ENCODE data around the gene CHI3L1. TPM values are rescaled to one million over a fixed set of nuclear protein-coding genes. Genes with fewer than 3 reads are reported as not detected.

Gene CHI3L1
- total RNA-seq, 1 experiment from 2014 or later, result not detected

- Histone ChIP-seq H3K14ac (ENCODE audit: insufficient read depth, low read length) (no peak overlapping the region; the same call in 1 of the 2 replicates), H4K5ac (ENCODE audit: insufficient read length, low read depth, low read length) (no peak overlapping the region), H3K79me2 (ENCODE audit: insufficient read depth, low read length) (no peaks in the 10 kb centered on the region), H3K18ac (ENCODE audit: insufficient read length, low read depth, low read length) (no peak overlapping the region), H2AFZ (ENCODE audit: low read length) (no peak overlapping the region), H3K9ac (ENCODE audit: extremely low read depth, insufficient read length, low read length) (no peak overlapping the region), H4K8ac (replicated peaks; ENCODE audit: insufficient read length, low read depth, low read length) (no peak overlapping the region), H3K4ac (ENCODE audit: low read depth, low read length) (no peak overlapping the region), H3K4me1 (ENCODE audit: insufficient read depth, low read length) (no peaks in the 10 kb centered on the region), H2BK15ac (ENCODE audit: low read depth, low read length) (no peak overlapping the region), H3T11ph (ENCODE audit: low read length) (no peak overlapping the region), H3K23ac (ENCODE audit: insufficient read length, low read depth, low read length) (no peak overlapping the region), H2BK12ac (ENCODE audit: insufficient read length, low read depth, low read length) (no peak overlapping the region), H3K27ac (ENCODE audit: insufficient read length, low read depth, low read length) (no peak overlapping the region), H3K27me3 (ENCODE audit: insufficient read depth, low read length) (no peaks in the 10 kb centered on the region), H2BK20ac (ENCODE audit: low read depth, low read length, poor library complexity, severe bottlenecking) (no peak overlapping the region), H4K20me1 (ENCODE audit: control insufficient read depth, insufficient read depth, insufficient read length) (no peaks in the 10 kb centered on the region), H3K79me1 (ENCODE audit: insufficient read depth, low read depth, low read length, poor library complexity, severe bottlenecking) (no peaks in the 10 kb centered on the region), H2BK5ac (ENCODE audit: insufficient read length, low read length) (no peak overlapping the region), H3K4me2 (ENCODE audit: insufficient read depth, insufficient read length, low read length) (no peak overlapping the region), H3K56ac (ENCODE audit: insufficient read length, low read depth, low read length) (no peak overlapping the region), H2BK120ac (ENCODE audit: low read depth, low read length, poor library complexity, severe bottlenecking) (no peak overlapping the region), H3K23me2 (ENCODE audit: insufficient read length, low read depth, low read length, poor library complexity, severe bottlenecking) (no peaks in the 10 kb centered on the region), H4K91ac (ENCODE audit: insufficient read length, low read depth, low read length) (no peak overlapping the region), H2AK5ac (ENCODE audit: insufficient read length, low read length) (no peak overlapping the region), H3K9me3 (ENCODE audit: control insufficient read depth, low read depth, low read length) (no peaks in the 10 kb centered on the region)
- no peak for DNase-seq
- Mint-ChIP-seq H3K27me3 (ENCODE audit: low read depth) (peaks cover 3% of the 10 kb centered on the region), H3K27ac (no peak overlapping the region), H3K9me3 (no peaks in the 10 kb centered on the region), H3K36me3 (ENCODE audit: insufficient read depth in 1 of 3, low read depth in 3 of 3) (no peaks in the 10 kb centered on the region), H3K4me1 (peaks cover 11 to 14% of the 10 kb centered on the region in 2 experiments), H3K4me3 (no peak overlapping the region)
- TF ChIP-seq CTCF (conservative IDR thresholded peaks at IDR 0.05), result no peak
- WGBS (ENCODE audit: extremely low coverage, insufficient read length, low lambda C conversion rate), result no CpG with 5 or more reads among the region's 8 CpGs
Observed at GRCh38 chr1:203170625-203171330, 15.7 kb downstream of the CHI3L1 start.
